HepG2 (cell line): ENCODE data around the gene MMP3. TPM values are rescaled to one million over a fixed set of nuclear protein-coding genes. Genes with fewer than 3 reads are reported as not detected.

Experiments
- ATAC-seq: fragments of 200-7000 bp; cut with Tn5 transposase; 3 replicates; pipeline ENCODE4 v1.9.1; 2020; ENCODE audit warnings: mild to moderate bottlenecking, moderate library complexity
- BruUV-seq: library from RNA; stranded (reverse); fragments of 400-500 nt; replicated peaks from 2 replicates; lab custom pipeline; 2021; lab: Mats Ljungman, UMichigan
- CTCF ChIA-PET: fragments of 300-600 bp; formaldehyde crosslinking; extraction: SDS; loops from one replicate; lab custom pipeline; 2021; ENCODE audit warnings: low total read pairs, inconsistent platforms, low intra/inter-chr PET ratio; lab: Yijun Ruan, JAX
- POLR2A ChIA-PET: fragments of 350-600 bp; sonication (Branson Sonifier 250); formaldehyde crosslinking; loops from one replicate; lab custom pipeline; 2020; ENCODE audit warnings: antibody characterized with exemption, inconsistent platforms; lab: Yijun Ruan, JAX
- DNase-seq: peaks from one replicate; pipeline ENCODE4 v3.0.0-alpha.2; 2015; ENCODE audit warnings: low spot score
- FAIRE-seq: peaks from 3 replicates; lab custom pipeline; 2011; peaks lifted over from hg19 to GRCh38; lab: Jason Lieb, UNC
- H2AFZ ChIP-seq: one replicate; pipeline ENCODE4 v1.6.1; 2011; ENCODE audit warnings: low read length, inconsistent platforms
- H3K27ac ChIP-seq: fragments of 300-600 bp; 3 replicates; pipeline ENCODE4 v1.8.0; 2011; ENCODE audit warnings: mixed run types, mild to moderate bottlenecking, mixed read lengths, low read length, inconsistent platforms; ENCODE audit not compliant: insufficient read depth; ENCODE audit errors: extremely low read length
- H3K27me3 ChIP-seq, 2 experiments: fragments of 200-600 bp in 1 of 2; 2 replicates in 1 of 2; 3 replicates in 1 of 2; pipeline versions ENCODE4 v1.6.0 to v1.8.0; 2011; ENCODE audit warnings: low read length in 2 of 2, mild to moderate bottlenecking in 2 of 2, moderate library complexity in 2 of 2, inconsistent platforms in 1 of 2; ENCODE audit not compliant: insufficient read depth in 2 of 2, control insufficient read depth in 1 of 2
- H3K36me3 ChIP-seq, 2 experiments: fragments of 200-600 bp in 1 of 2; replicated peaks in 1 of 2; 2 replicates in 1 of 2; 3 replicates in 1 of 2; pipeline versions ENCODE4 v1.5.1 to v1.8.0; 2011; ENCODE audit warnings: low read length in 2 of 2, inconsistent platforms in 1 of 2; ENCODE audit not compliant: insufficient read depth in 2 of 2, control insufficient read depth in 1 of 2
- H3K4me1 ChIP-seq: 2 replicates; pipeline ENCODE4 v1.5.1; 2012; ENCODE audit warnings: low read length, inconsistent platforms; ENCODE audit not compliant: insufficient read depth
- H3K4me2 ChIP-seq: 2 replicates; pipeline ENCODE4 v1.6.0; 2011; ENCODE audit warnings: low read depth, low read length, inconsistent platforms
- H3K4me3 ChIP-seq, 3 experiments: fragments of 200-600 bp in 1 of 3; sonication (generic), shearing (Covaris generic) in 1 of 3; replicated peaks in 1 of 3; 2 replicates each; pipeline ENCODE4 v1.5.1; 2011 to 2016; ENCODE audit warnings: low read length in 3 of 3, inconsistent platforms in 2 of 3, low read depth in 2 of 3, mild to moderate bottlenecking in 2 of 3, control low read depth in 1 of 3, mixed read lengths in 1 of 3; ENCODE audit not compliant: insufficient read depth in 1 of 3
- H3K79me2 ChIP-seq: one replicate; pipeline ENCODE4 v1.6.1; 2011; ENCODE audit warnings: low read length, inconsistent platforms; ENCODE audit not compliant: insufficient read depth
- H3K9ac ChIP-seq: 2 replicates; pipeline ENCODE4 v1.6.0; 2011; ENCODE audit warnings: mild to moderate bottlenecking, low read depth, low read length, inconsistent platforms; ENCODE audit not compliant: insufficient read depth
- H3K9me3 ChIP-seq: 2 replicates; pipeline ENCODE4 v1.5.1; 2012; ENCODE audit warnings: mild to moderate bottlenecking, low read length
- H4K20me1 ChIP-seq: 2 replicates; pipeline ENCODE4 v1.6.0; 2011; ENCODE audit warnings: inconsistent platforms, mild to moderate bottlenecking, low read length, moderate library complexity; ENCODE audit not compliant: insufficient read depth
- CREB1 ChIP-seq, 2 experiments: fragments of 450-650 bp in 1 of 2; IDR thresholded peaks; 2 replicates each; pipeline ENCODE4 v1.6.1; 2016 to 2017; ENCODE audit warnings: control low read depth in 1 of 2, mild to moderate bottlenecking in 1 of 2, missing compliant biosample characterization in 1 of 2, missing genetic modification characterization in 1 of 2
- E2F1 ChIP-seq: sonication (generic); formaldehyde crosslinking; IDR thresholded peaks from 2 replicates; pipeline ENCODE4 v1.5.0; 2020; ENCODE audit warnings: missing genetic modification reagents
- GZF1 ChIP-seq: sonication (generic); formaldehyde crosslinking; IDR thresholded peaks from 2 replicates; pipeline ENCODE4 v1.5.1; 2020; ENCODE audit warnings: mild to moderate bottlenecking, missing genetic modification reagents
- MEF2D ChIP-seq: sonication (generic); formaldehyde crosslinking; IDR thresholded peaks from 2 replicates; pipeline ENCODE4 v1.5.1; 2020; ENCODE audit warnings: mild to moderate bottlenecking, missing genetic modification reagents
- NCOR1 ChIP-seq: fragments of 200-600 bp; sonication (generic); IDR thresholded peaks from 2 replicates; pipeline ENCODE4 v1.7.0; 2017; ENCODE audit warnings: antibody characterized with exemption, low read length, borderline replicate concordance
- REXO4 ChIP-seq: sonication (generic); formaldehyde crosslinking; IDR thresholded peaks from 2 replicates; pipeline ENCODE4 v1.8.0; 2022; ENCODE audit warnings: missing genetic modification reagents, mild to moderate bottlenecking, borderline replicate concordance
- SATB2 ChIP-seq: sonication (generic); formaldehyde crosslinking; IDR thresholded peaks from 2 replicates; pipeline ENCODE4 v1.5.0; 2020; ENCODE audit warnings: missing genetic modification reagents
- SNAI1 ChIP-seq: sonication (generic); formaldehyde crosslinking; IDR thresholded peaks from 2 replicates; pipeline ENCODE4 v1.5.0; 2020; ENCODE audit warnings: mild to moderate bottlenecking, missing genetic modification reagents, borderline replicate concordance
- SNRNP70 ChIP-seq: fragments of 200-400 bp; formaldehyde crosslinking; IDR thresholded peaks from 2 replicates; pipeline ENCODE4 v1.6.1; 2017; ENCODE audit warnings: mild to moderate bottlenecking, low read depth, low read length, moderate library complexity
- TBP ChIP-seq: sonication (generic); formaldehyde crosslinking; IDR thresholded peaks from 2 replicates; pipeline ENCODE4 v1.5.0; 2020; ENCODE audit warnings: missing genetic modification reagents
- TRAFD1 ChIP-seq: sonication (generic); formaldehyde crosslinking; IDR thresholded peaks from 2 replicates; pipeline ENCODE4 v1.5.1; 2020; ENCODE audit warnings: missing genetic modification reagents, mild to moderate bottlenecking, borderline replicate concordance
- ZBTB46 ChIP-seq: sonication (generic); formaldehyde crosslinking; IDR thresholded peaks from 2 replicates; pipeline ENCODE4 v1.4.0; 2020; ENCODE audit warnings: mild to moderate bottlenecking, missing genetic modification reagents, borderline replicate concordance
- ZFAT ChIP-seq: sonication (generic); formaldehyde crosslinking; conservative IDR thresholded peaks from 2 replicates; pipeline ENCODE4 v1.8.1; 2023; ENCODE audit warnings: missing genetic modification reagents, inconsistent platforms
- ZFP41 ChIP-seq: sonication (generic); formaldehyde crosslinking; IDR thresholded peaks from 2 replicates; pipeline ENCODE4 v1.4.0; 2020; ENCODE audit warnings: mild to moderate bottlenecking, missing genetic modification reagents, borderline replicate concordance
- ZMYM4 ChIP-seq: sonication (generic); formaldehyde crosslinking; IDR thresholded peaks from 2 replicates; pipeline ENCODE4 v1.8.1; 2023; ENCODE audit warnings: mild to moderate bottlenecking, missing genetic modification reagents
- ZNF496 ChIP-seq: sonication (generic); formaldehyde crosslinking; IDR thresholded peaks from 2 replicates; pipeline ENCODE4 v1.8.1; 2023; ENCODE audit warnings: mild to moderate bottlenecking, moderate library complexity, missing genetic modification reagents; ENCODE audit not compliant: insufficient replicate concordance
- ZNF572 ChIP-seq: sonication (generic); formaldehyde crosslinking; IDR thresholded peaks from 2 replicates; pipeline ENCODE4 v1.5.1; 2020; ENCODE audit warnings: mild to moderate bottlenecking, missing genetic modification reagents
- ZNF577 ChIP-seq: sonication (generic); formaldehyde crosslinking; IDR thresholded peaks from 2 replicates; pipeline ENCODE4 v1.4.0; 2020; ENCODE audit warnings: mild to moderate bottlenecking, low read depth, missing genetic modification reagents, borderline replicate concordance
- ZNF660 ChIP-seq: sonication (generic); formaldehyde crosslinking; IDR thresholded peaks from 2 replicates; pipeline ENCODE4 v1.5.1; 2020; ENCODE audit warnings: mild to moderate bottlenecking, low read depth, missing genetic modification reagents, borderline replicate concordance
- WGBS: methylation state at CpG from one replicate; pipeline ENCODE4 v1.1.6; 2017; ENCODE audit warnings: low lambda C conversion rate; 5-methylcytosine and 5-hydroxymethylcytosine counted together
- in situ Hi-C: cut with HindIII; loops from 2 replicates; pipeline ENCODE4 v1.10.0; 2017; ENCODE audit warnings: low pct_unique_long_range_greater_than_20kb; ENCODE audit not compliant: extremely low pct_ligation_motif_present
- intact Hi-C: fragments of 100-400 bp; cut with micrococcal nuclease; formaldehyde crosslinking; loops from one replicate; pipeline ENCODE4 v1.10.0; 2022; ENCODE audit not compliant: unreplicated experiment
- polyA plus RNA-seq, 8 experiments: library from polyadenylated mRNA; depleted of rRNA in 3 of 8; stranded (reverse) in 7 of 8; unstranded in 1 of 8; fragments of >200 nt; fragmentation: Illumina TruSeq in 4 of 8; extraction: Trizol in 4 of 8; gene quantifications; 2 replicates each; pipeline versions ENCODE4 v1.2.1 to v1.2.3, GENCODE V29; 2011 to 2016; ENCODE audit warnings: low read depth in 4 of 8, missing spikeins in 1 of 8, mixed read lengths in 1 of 8; ENCODE audit not compliant: insufficient read depth in 1 of 8
- total RNA-seq, 5 experiments: library from RNA; depleted of rRNA; stranded (reverse); fragments of >200 nt; fragmentation: Illumina TruSeq; extraction: Trizol; gene quantifications; 2 replicates each; pipeline ENCODE4 v1.2.3, GENCODE V29; 2016; ENCODE audit warnings: low read depth in 1 of 5

The MMP3 gene
- total and polyA plus RNA-seq, 2 of the 13 experiments (the other 11 are each of a cell fraction or from before 2014, with no cell fraction given): 1.2 to 1.5 TPM

GRCh38 chr11:102843489-102843888 lies at the start of gene MMP3 (continued):
- TF ChIP-seq ZBTB46 (no peak), ZNF572 (CRISPR knock-in tag) (no peak), REXO4 (CRISPR knock-in tag) (no peak), MEF2D (CRISPR knock-in tag) (no peak), NCOR1 (no peak), ZFP41 (CRISPR knock-in tag) (no peak), ZMYM4 (CRISPR knock-in tag) (no peak), CREB1 (IDR thresholded peaks at IDR 0.05) (no peak), CREB1 (CRISPR knock-in tag; IDR thresholded peaks at IDR 0.05) (no peak)

GRCh38 chr11:102891736-102892135 lies 48.3 kb upstream of the MMP3 start:
- Histone ChIP-seq H3K4me3 (no peak overlapping the region), H3K27ac (no peak overlapping the region), H3K4me1 (no peaks in the 10 kb centered on the region), H3K27me3 (no peaks in the 10 kb centered on the region), H4K20me1 (no peaks in the 10 kb centered on the region), H2AFZ (no peak overlapping the region), H3K79me2 (no peaks in the 10 kb centered on the region), H3K36me3 (no peaks in the 10 kb centered on the region), H3K4me2 (no peak overlapping the region), H3K9me3 (no peaks in the 10 kb centered on the region), H3K9ac (no peak overlapping the region)
- FAIRE-seq (no peak), ATAC-seq (no peak), DNase-seq (no peak)
- TF ChIP-seq SATB2 (CRISPR knock-in tag): no peak
- TF ChIP-seq ZFAT (CRISPR knock-in tag): no peak
- no peak for TF ChIP-seq TBP (CRISPR knock-in tag)
- TF ChIP-seq E2F1 (CRISPR knock-in tag): no peak
- no peak for TF ChIP-seq TRAFD1 (CRISPR knock-in tag)
- TF ChIP-seq ZNF660 (CRISPR knock-in tag): no peak
- TF ChIP-seq ZNF577 (CRISPR knock-in tag): no peak
- no peak for TF ChIP-seq SNRNP70
- no peak for TF ChIP-seq GZF1 (CRISPR knock-in tag)
- TF ChIP-seq SNAI1 (CRISPR knock-in tag): no peak
- TF ChIP-seq ZNF496: no peak
- BruUV-seq: no TSS peak
- 46% methylated on average over 1 of the region's 1 CpG for WGBS
- intact Hi-C loops (no loop called here), in situ Hi-C loops (no loop called here)
- POLR2A ChIA-PET: no interaction called here
- CTCF ChIA-PET: no interaction called here
